Measurements from ENCODE around the gene ADAMTS12. TPM values are rescaled to one million over a fixed set of nuclear protein-coding genes. Genes with fewer than 3 reads are reported as not detected.

ADAMTS12 gene
- total RNA-seq, 4 donors from 2014 or later = 0.49 to 3.1 (median 2.5) TPM

- Histone ChIP-seq H3K27me3 (no peaks in the 10 kb centered on the region), H3K4me1 (no peaks in the 10 kb centered on the region), H3K9me3 (no peaks in the 10 kb centered on the region), H3K36me3 (no peaks in the 10 kb centered on the region), H3K4me3 (no peak overlapping the region), H3K27ac (no peak overlapping the region)
- ATAC-seq = no peak
- intact Hi-C loops (cut with DNase I; ENCODE audit: low total_unique reads) = no loop called here
- in situ Hi-C loops (cut with MboI; ENCODE audit: low sequenced_read_pairs in 4 of 4) = no loop called here
- no peak for TF ChIP-seq POLR2A (IDR thresholded peaks at IDR 0.05)
- no peak for TF ChIP-seq CTCF (IDR thresholded peaks at IDR 0.05 in 4 of 5, conservative IDR thresholded peaks at IDR 0.05 in 1 of 5)
- no peak for DNase-seq
These were observed 390.5 kb downstream of the ADAMTS12 start for GRCh38 chr5:33501260-33501659.

GRCh38 chr5:33494466-33494865 is 397.3 kb downstream of the ADAMTS12 start:
- intact Hi-C loops (cut with DNase I; ENCODE audit: low total_unique reads) (no loop called here), in situ Hi-C loops (cut with MboI; ENCODE audit: low sequenced_read_pairs in 4 of 4) (no loop called here)
- no peak overlapping the region for H3K4me3 ChIP-seq
- DNase-seq (no peak), ATAC-seq (no peak)
- TF ChIP-seq POLR2A (IDR thresholded peaks at IDR 0.05) (no peak), CTCF (IDR thresholded peaks at IDR 0.05 in 4 of 5, conservative IDR thresholded peaks at IDR 0.05 in 1 of 5) (no peak)
- no peak overlapping the region for H3K27ac ChIP-seq
- H3K36me3 ChIP-seq = no peaks in the 10 kb centered on the region
- peaks cover 0 to 9% of the 10 kb centered on the region in 2 donors for H3K4me1 ChIP-seq
- H3K9me3 ChIP-seq = no peaks in the 10 kb centered on the region
- H3K27me3 ChIP-seq = no peaks in the 10 kb centered on the region

GRCh38 chr5:33491941-33492340 is 399.8 kb downstream of the ADAMTS12 start:
- H3K27ac ChIP-seq = no peak overlapping the region
- H3K27me3 ChIP-seq = no peaks in the 10 kb centered on the region
- no peaks in the 10 kb centered on the region for H3K36me3 ChIP-seq
- intact Hi-C loops (cut with DNase I; ENCODE audit: low total_unique reads) (no loop called here), in situ Hi-C loops (cut with MboI; ENCODE audit: low sequenced_read_pairs in 4 of 4) (no loop called here)
- no peaks in the 10 kb centered on the region for H3K9me3 ChIP-seq
- ATAC-seq = no peak
- TF ChIP-seq CTCF (IDR thresholded peaks at IDR 0.05 in 4 of 5, conservative IDR thresholded peaks at IDR 0.05 in 1 of 5) = no peak
- no peak for TF ChIP-seq POLR2A (IDR thresholded peaks at IDR 0.05)
- peaks cover 0 to 9% of the 10 kb centered on the region in 2 donors for H3K4me1 ChIP-seq
- H3K4me3 ChIP-seq = no peak overlapping the region
- no peak for DNase-seq

GRCh38 chr5:33490071-33490665 is 401.6 kb downstream of the ADAMTS12 start:
- no peak overlapping the region for H3K4me3 ChIP-seq
- intact Hi-C loops (cut with DNase I; ENCODE audit: low total_unique reads) (no loop called here), in situ Hi-C loops (cut with MboI; ENCODE audit: low sequenced_read_pairs in 4 of 4) (no loop called here)
- H3K27ac ChIP-seq = no peak overlapping the region
- ATAC-seq = no peak
- DNase-seq = no peak
- peaks cover 0 to 9% of the 10 kb centered on the region in 2 donors for H3K4me1 ChIP-seq
- no peaks in the 10 kb centered on the region for H3K36me3 ChIP-seq
- no peaks in the 10 kb centered on the region for H3K9me3 ChIP-seq
- no peaks in the 10 kb centered on the region for H3K27me3 ChIP-seq
- TF ChIP-seq POLR2A (IDR thresholded peaks at IDR 0.05) (no peak), CTCF (IDR thresholded peaks at IDR 0.05 in 4 of 5, conservative IDR thresholded peaks at IDR 0.05 in 1 of 5) (no peak)
